Epithelial cell of alveolus of lung (primary cell): ENCODE results near the gene CSNK1A1. TPM values are rescaled to one million over a fixed set of nuclear protein-coding genes. Genes with fewer than 3 reads are reported as not detected.

Experiments used
- total RNA-seq: library from RNA; depleted of rRNA; stranded (reverse); fragments of >200 nt; gene quantifications from 2 replicates; pipeline ENCODE4 v1.2.1, GENCODE V29; 2015

Gene CSNK1A1
- 218 and 219 TPM in 2 replicates for total RNA-seq

DNA sequence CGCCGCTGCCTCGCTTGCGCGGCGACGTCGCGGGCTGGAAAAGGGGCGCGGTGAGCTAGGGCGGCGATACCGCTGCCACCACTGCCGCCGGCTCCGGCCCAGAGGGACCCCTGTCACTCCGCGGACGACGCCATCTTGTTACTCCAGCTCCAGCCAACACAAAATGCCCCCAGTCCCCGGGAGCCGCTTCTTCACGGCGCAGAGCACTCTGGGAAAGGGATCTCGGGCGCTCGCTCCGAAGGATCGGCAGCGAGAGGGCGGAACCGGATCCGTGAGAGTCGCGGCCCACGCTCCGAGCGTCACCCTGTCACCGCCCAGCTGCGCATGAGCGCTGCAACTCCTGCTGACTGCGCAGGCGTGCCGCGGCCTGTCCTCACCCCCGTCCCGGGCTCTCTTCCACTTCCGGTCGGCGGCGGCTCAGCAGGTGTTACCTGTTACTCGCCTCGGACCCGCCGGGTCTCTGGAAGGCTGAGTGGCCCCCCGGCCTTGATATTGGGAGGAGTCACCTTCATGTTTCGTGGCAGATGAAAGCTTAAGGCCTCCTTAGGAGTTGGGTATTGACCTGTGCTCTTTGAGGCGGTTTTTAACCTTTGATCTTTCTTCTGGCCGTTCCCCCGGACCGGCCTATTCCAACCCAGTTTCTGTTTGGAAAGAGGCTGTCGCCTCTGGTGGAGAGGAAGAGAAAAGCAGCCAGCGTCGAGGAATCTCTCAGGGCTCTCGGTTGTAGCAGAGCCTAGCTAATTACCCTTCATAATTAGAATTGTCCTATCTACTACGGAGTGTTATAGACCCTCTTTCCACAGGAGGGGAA lies at the start of gene CSNK1A1:
TSS of gene CSNK1A1 (minus strand) at position 213 of the 811 bp plus-strand sequence. CDS start 475 bp downstream, outside the sequence.

DNA sequence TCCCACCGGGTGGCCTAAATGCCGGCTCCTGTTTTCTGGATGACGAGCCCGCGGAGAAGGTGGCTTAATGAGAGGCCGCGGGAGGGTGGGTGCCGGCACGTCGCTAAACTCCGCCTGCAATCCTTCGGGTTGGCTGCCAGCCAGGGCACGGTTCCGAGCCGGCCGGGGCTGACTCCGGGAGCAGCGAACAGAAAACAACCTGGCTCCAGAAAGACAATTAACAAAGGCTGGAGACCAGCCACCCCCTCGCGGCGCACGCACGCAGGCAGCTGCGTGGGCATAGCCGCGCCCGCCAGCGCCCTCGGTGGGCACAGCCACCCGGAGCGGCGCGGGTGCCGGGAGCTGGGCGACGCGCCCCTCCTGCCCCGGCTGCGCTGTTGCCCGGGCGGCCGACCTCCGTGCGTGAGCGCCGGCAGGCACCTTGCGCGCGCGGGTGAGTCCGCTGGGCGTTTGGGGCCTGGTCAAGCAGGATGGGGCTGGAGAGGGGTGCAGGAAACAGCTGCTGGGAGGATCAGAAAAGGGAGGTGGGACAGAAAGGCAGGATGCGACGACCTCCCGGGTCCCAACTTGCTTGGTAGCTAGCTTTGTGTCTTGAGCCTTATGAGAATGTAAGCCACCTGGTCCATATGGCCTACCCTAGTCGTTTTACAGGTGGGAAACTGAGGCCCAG lies 30.1 kb upstream of the CSNK1A1 start, which contains the start of gene ARHGEF37:
TSS of gene ARHGEF37 (plus strand) at position 307 of the 670 bp plus-strand sequence. CDS start 16,272 bp downstream, outside the sequence.

Other genes starting within 250 kb of the CSNK1A1 start
- 7.9 and 19.3 TPM in 2 replicates for gene GRPEL2, start 205.9 kb downstream of the CSNK1A1 start, total RNA-seq
- gene PCYOX1L, start 193.4 kb downstream of the CSNK1A1 start, total RNA-seq, result 10.4 and 14.2 TPM in 2 replicates
- 0.80 and 1.2 TPM in 2 replicates for gene IL17B, start 172.1 kb downstream of the CSNK1A1 start, total RNA-seq
- 0.16 and 0.78 TPM in 2 replicates for gene ARHGEF37, start 30.1 kb upstream of the CSNK1A1 start, total RNA-seq
- 0.64 and 0.78 TPM in 2 replicates for gene PPARGC1B, start 178.9 kb upstream of the CSNK1A1 start, total RNA-seq